Measurements from ENCODE around the gene SNRNP48. TPM values are rescaled to one million over a fixed set of nuclear protein-coding genes. Genes with fewer than 3 reads are reported as not detected.

The SNRNP48 gene
- total and polyA plus RNA-seq, 10 of the 15 experiments (the other 5 are each of a cell fraction or from before 2014, with no cell fraction given), result 3.2 to 14.4 (median 8.9) TPM

DNA sequence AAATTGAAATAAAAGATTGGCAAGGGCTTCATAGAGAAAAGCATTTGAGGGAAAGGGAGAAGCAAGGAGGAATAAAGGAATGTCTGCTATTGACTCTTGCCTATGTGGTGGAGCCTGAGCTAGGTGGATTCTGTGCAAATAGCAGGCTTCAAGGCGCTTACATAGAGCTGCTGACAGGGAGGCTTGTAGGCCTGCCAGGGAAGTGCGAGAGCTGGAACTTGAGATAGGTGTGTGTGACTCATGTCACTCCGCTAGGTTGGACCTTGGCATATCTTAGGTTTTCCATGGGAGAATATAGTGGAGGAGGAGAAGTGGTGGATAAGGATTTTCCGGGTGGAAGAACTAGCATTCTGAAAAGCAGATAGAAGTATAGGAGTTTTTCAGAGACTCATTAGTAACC, 14.0 kb downstream of the SNRNP48 start (continued):
- TF ChIP-seq, protein P1, sequence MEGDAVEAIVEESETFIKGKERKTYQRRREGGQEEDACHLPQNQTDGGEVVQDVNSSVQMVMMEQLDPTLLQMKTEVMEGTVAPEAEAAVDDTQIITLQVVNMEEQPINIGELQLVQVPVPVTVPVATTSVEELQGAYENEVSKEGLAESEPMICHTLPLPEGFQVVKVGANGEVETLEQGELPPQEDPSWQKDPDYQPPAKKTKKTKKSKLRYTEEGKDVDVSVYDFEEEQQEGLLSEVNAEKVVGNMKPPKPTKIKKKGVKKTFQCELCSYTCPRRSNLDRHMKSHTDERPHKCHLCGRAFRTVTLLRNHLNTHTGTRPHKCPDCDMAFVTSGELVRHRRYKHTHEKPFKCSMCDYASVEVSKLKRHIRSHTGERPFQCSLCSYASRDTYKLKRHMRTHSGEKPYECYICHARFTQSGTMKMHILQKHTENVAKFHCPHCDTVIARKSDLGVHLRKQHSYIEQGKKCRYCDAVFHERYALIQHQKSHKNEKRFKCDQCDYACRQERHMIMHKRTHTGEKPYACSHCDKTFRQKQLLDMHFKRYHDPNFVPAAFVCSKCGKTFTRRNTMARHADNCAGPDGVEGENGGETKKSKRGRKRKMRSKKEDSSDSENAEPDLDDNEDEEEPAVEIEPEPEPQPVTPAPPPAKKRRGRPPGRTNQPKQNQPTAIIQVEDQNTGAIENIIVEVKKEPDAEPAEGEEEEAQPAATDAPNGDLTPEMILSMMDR (IDR thresholded peaks at IDR 0.05 in 2 of 3, conservative IDR thresholded peaks at IDR 0.05 in 1 of 3; ENCODE audit: control insufficient read depth in 2 of 3, extremely low read depth in 1 of 3, insufficient read depth in 1 of 3, low read depth in 3 of 3, low read length in 3 of 3), result no peak
- no peak for TF ChIP-seq EP300 (IDR thresholded peaks at IDR 0.05; ENCODE audit: borderline replicate concordance in 1 of 2, control insufficient read depth in 1 of 2, low read depth in 2 of 2, low read length in 2 of 2)

DNA sequence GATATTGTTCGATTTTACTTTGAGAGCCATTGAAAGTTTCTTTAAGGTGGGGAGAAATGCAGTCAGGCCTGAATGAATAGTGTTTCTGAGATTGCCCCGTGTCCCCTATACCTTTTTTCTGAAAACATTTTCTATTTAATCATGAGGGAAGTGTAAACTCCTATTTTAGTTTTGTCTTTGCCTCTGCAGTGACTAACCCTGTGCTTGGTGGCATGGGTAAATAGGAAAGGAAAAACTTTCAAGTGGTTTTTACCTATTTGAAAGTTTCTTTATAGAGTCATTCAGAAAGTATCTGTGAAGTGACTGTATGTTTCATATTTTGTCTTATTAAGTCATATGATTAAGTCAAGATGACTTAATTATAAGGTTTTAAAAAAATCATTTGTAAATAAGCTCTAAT, 14.5 kb downstream of the SNRNP48 start:
- in situ Hi-C loops (cut with MboI), result no loop called here
- ChIA-PET RAD21 (ENCODE audit: unreplicated experiment) (interaction anchor here (1.5 kb wide), 1 partner anchor 329 kb away, joined by 3 read pairs; no protein-coding TSS in a partner anchor), SMC1A (ENCODE audit: uncharacterized antibody, unreplicated experiment) (interaction anchor here (0.7 to 2.0 kb wide), 4 partner anchors 10 to 436 kb away, joined by 3 to 7 read pairs (median 3); no protein-coding TSS in a partner anchor), POLR2A (interaction anchor here (1.0 kb wide), 1 partner anchor 9 kb away, joined by 5 read pairs; no protein-coding TSS in a partner anchor), CTCF (interaction anchor here (1.1 to 1.3 kb wide), 2 partner anchors 8 to 11 kb away, joined by 3 read pairs; no protein-coding TSS in a partner anchor)
- Histone ChIP-seq H3K27ac (ENCODE audit: control insufficient read depth, insufficient read depth) (no peak overlapping the region), H3K4me2 (ENCODE audit: control insufficient read depth, insufficient read depth) (no peak overlapping the region), H2AFZ (ENCODE audit: control insufficient read depth, low read depth, low read length) (no peak overlapping the region), H3K79me2 (ENCODE audit: control insufficient read depth, insufficient read depth, low read length) (no peaks in the 10 kb centered on the region), H3K36me3 (ENCODE audit: control insufficient read depth in 2 of 2, insufficient read depth in 2 of 2, low read length in 1 of 2) (peaks cover 6 to 24% of the 10 kb centered on the region in 2 experiments), H3K9me3 (replicated peaks; ENCODE audit: control insufficient read depth, insufficient read depth, low read length) (no peaks in the 10 kb centered on the region), H3K4me3 (no peak overlapping the region), H4K20me1 (ENCODE audit: control insufficient read depth, insufficient read depth) (no peaks in the 10 kb centered on the region), H3K4me1 (ENCODE audit: control insufficient read depth, insufficient read depth, low read length) (peaks cover 3% of the 10 kb centered on the region; the same call in 1 of the 2 replicates), H3K27me3 (replicated peaks in 1 of 2; ENCODE audit: control insufficient read depth in 2 of 2, insufficient read depth in 2 of 2, low read length in 1 of 2) (no peaks in the 10 kb centered on the region), H3K9ac (ENCODE audit: control insufficient read depth, insufficient read depth, low read length) (no peak overlapping the region)
- TF ChIP-seq CREB1 (IDR thresholded peaks at IDR 0.05; ENCODE audit: low read depth) (0 out of 2 replicates have a peak, but pooled peaks have one; percentile 11), ATF7 (IDR thresholded peaks at IDR 0.05; ENCODE audit: low read depth) (0 out of 2 replicates have a peak, but pooled peaks have one; percentile 39), JUNB (IDR thresholded peaks at IDR 0.05) (peak; percentile 48; the same call in 1 of the 2 replicates), CBFB (IDR thresholded peaks at IDR 0.05; ENCODE audit: low read depth) (no peak), BACH1 (IDR thresholded peaks at IDR 0.05; ENCODE audit: borderline replicate concordance) (no peak), RUNX3 (IDR thresholded peaks at IDR 0.05; ENCODE audit: low read length) (peak; percentile 53), TCF7 (IDR thresholded peaks at IDR 0.05; ENCODE audit: borderline replicate concordance) (peak; percentile 75; the same call in 1 of the 2 replicates)
- FAIRE-seq (peak; percentile 59), DNase-seq (ENCODE audit: low read depth, low spot score) (no peak), ATAC-seq (peak; percentile 68)
- 0% methylated on average over 2 of the region's 2 CpGs for WGBS (ENCODE audit: insufficient coverage, insufficient replicate concordance, low lambda C conversion rate, missing lambda C conversion rate)
- intact Hi-C loops (cut with micrococcal nuclease; ENCODE audit: unreplicated experiment), result no loop called here
- no TSS peak for BruUV-seq (replicated peaks)
